ENCODE data around the gene FRAS1.

The FRAS1 gene

GRCh38 chr4:78379040-78379439 lies 321.9 kb downstream of the FRAS1 start:
- Mint-ChIP-seq H3K4me3 (no peak overlapping the region), H3K27ac (no peak overlapping the region), H3K36me3 (peaks cover 5% of the 10 kb centered on the region), H3K4me1 (no peaks in the 10 kb centered on the region), H3K9me3 (no peaks in the 10 kb centered on the region)
- no peak for ATAC-seq
- DNase-seq (ENCODE audit: low spot score in 2 of 2) = no peak

DNA sequence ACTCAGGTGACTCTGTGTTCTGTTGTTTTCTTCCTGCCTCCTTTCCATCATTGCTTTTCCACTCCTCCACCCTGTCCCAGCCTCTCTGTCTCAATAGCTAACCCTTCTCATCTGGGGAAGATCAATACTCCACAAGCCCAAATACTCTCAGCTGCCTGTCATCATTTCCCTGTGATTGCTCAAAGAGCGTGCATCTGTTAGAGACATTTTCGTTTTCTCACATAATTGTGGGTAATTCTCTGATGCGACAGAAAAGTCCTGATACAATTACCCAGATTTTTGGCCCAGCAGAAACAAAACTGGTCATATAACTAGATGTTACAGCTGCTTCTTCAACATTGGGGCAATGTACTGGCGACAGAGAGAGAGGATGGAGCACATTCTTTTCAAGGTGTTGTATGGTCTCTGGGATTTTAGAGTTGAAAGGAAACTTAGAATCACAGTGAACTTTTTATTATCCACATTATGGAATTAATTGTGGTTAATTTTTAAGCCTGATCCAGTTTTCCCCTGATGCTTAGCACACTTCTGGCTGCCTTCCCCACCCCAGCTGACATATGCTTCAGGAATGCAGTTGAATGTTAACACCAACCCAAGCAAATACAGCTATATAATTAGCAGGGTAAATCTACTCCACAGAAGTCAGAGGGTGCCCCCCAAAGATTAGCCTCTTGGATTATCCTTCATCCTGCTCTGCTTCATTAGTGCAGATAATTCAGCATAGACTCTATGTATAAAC lies 323.0 kb downstream of the FRAS1 start:
- H3K4me3 Mint-ChIP-seq = no peak overlapping the region
- DNase-seq (ENCODE audit: low spot score in 2 of 2) (no peak), ATAC-seq (no peak)
- H3K4me1 Mint-ChIP-seq = no peaks in the 10 kb centered on the region
- no peaks in the 10 kb centered on the region for H3K9me3 Mint-ChIP-seq
- H3K27ac Mint-ChIP-seq = no peak overlapping the region
- peaks cover 5% of the 10 kb centered on the region for H3K36me3 Mint-ChIP-seq

DNA sequence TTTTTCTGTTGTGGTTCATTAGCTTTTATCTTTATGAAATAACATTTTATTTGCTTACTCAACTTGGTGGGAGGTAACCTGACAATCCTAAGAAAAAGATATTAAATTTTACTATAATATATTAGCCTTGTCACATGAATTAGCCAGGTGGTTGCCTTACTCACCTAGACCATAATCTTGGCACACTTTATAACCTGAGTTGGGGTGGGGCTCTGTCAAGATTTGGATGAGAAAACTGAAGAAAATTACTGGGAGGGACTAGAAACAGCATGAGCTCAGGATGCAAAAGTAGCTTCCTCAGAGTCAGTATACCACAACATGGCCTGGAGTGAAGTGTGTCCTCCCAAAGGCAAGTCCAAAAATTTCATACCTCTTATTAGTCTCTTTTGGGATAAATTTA lies 329.6 kb downstream of the FRAS1 start:
- no peak overlapping the region for H3K4me3 Mint-ChIP-seq
- ATAC-seq (no peak), DNase-seq (ENCODE audit: low spot score in 2 of 2) (no peak)
- H3K9me3 Mint-ChIP-seq = no peaks in the 10 kb centered on the region
- no peaks in the 10 kb centered on the region for H3K4me1 Mint-ChIP-seq
- H3K36me3 Mint-ChIP-seq = no peaks in the 10 kb centered on the region
- no peak overlapping the region for H3K27ac Mint-ChIP-seq

DNA sequence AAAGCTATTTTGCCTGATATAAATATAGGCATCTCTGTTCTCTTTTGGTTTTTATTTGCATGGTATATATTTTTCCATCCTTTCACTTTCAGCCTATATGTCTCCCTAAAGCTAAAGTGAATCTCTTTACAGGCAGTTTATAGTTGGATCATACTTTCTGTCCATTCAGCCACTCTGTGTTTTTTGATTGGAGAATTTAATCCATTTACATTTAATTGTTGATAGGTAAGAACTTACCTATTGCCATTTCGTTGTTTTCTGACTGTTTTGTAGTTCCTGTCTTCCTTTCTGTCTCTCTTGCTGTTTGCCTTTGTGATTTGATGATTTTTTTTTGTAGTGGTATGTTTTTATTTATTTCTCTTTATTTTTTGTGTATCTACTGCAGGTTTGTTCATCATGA lies 338.5 kb downstream of the FRAS1 start:
- H3K4me1 Mint-ChIP-seq = no peaks in the 10 kb centered on the region
- H3K36me3 Mint-ChIP-seq = no peaks in the 10 kb centered on the region
- ATAC-seq (no peak), DNase-seq (ENCODE audit: low spot score in 2 of 2) (no peak)
- H3K9me3 Mint-ChIP-seq = peaks cover 9% of the 10 kb centered on the region
- no peak overlapping the region for H3K27ac Mint-ChIP-seq
- H3K4me3 Mint-ChIP-seq = no peak overlapping the region

- Mint-ChIP-seq H3K4me3 (no peak overlapping the region), H3K9me3 (peaks cover 9% of the 10 kb centered on the region), H3K27ac (no peak overlapping the region), H3K36me3 (no peaks in the 10 kb centered on the region), H3K4me1 (no peaks in the 10 kb centered on the region)
- no peak for ATAC-seq
- no peak for DNase-seq (ENCODE audit: low spot score in 2 of 2)
These were observed 339.6 kb downstream of the FRAS1 start for GRCh38 chr4:78396613-78397291.

DNA sequence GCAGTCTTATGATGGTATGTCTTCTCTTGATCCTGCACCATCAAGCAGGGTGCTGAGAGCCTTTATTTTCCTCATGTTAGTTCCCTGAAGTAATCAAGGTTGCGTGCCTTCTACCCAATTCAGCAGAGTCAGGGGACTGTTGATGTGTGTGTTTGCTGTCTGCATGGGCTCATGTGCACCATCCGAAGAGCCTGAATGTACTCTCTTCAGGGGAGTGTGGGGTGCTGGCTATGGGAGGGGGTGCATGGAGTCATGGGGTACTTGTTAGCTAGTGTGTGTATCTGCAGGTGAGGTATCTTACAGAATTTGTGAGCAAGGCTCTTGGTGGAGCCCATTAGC lies 340.1 kb downstream of the FRAS1 start:
- no peak for ATAC-seq
- Mint-ChIP-seq H3K4me3 (no peak overlapping the region), H3K27ac (no peak overlapping the region), H3K4me1 (no peaks in the 10 kb centered on the region), H3K36me3 (no peaks in the 10 kb centered on the region), H3K9me3 (peaks cover 9% of the 10 kb centered on the region)
- DNase-seq (ENCODE audit: low spot score in 2 of 2) = no peak

DNA sequence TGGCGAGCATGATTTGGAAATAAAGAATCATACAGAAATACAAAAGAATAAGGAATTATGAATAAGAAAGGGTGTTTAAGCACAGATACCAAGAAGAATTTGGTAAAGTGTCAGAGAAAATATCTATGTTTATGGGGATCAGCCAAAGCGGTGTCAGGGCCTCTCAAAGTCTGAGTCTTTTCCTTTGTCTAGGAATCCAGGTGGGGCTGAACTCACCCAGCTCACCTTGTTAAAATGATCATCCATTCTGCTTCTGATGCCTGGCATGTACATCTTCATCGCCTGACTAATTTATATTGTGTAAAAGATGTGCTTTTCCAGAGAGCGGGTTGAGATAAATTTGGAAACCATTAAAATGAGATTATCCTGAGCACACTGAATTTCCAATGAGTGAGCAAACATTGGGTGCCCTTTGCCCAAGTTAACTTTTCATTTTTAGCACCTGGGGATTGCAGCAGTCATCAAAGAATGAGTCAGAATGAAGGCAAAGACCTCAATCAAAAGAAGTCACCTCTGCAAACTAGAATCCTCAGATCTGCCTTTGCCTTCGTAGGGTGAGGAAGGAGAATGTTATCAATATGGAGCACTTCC lies 352.6 kb downstream of the FRAS1 start:
- no peak for ATAC-seq
- Mint-ChIP-seq H3K4me1 (no peaks in the 10 kb centered on the region), H3K4me3 (no peak overlapping the region), H3K36me3 (no peaks in the 10 kb centered on the region), H3K9me3 (no peaks in the 10 kb centered on the region), H3K27ac (no peak overlapping the region)
- DNase-seq (ENCODE audit: low spot score in 2 of 2) = no peak

DNA sequence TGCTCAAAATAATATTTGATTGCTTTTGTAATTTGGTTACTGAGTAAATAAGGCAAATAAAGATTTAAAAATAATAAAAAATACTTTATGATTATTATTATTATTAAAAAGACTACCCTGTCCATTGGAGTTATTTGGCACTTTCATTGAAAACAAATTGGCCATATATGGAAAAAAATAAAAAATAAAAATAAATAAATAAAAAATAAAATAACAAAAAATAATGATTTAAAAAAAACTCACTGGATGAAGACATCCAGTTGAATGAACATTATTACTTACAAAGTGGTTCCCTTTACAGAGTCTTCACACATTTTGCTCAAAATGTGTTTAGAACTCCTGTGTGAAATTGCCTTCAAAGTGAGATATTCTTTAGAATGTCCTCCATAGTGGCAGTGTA lies 353.1 kb downstream of the FRAS1 start:
- no peaks in the 10 kb centered on the region for H3K36me3 Mint-ChIP-seq

GRCh38 chr4:78410676-78411075 lies 353.6 kb downstream of the FRAS1 start:
- H3K27ac Mint-ChIP-seq = no peak overlapping the region
- no peak overlapping the region for H3K4me3 Mint-ChIP-seq
- H3K4me1 Mint-ChIP-seq = no peaks in the 10 kb centered on the region
- H3K36me3 Mint-ChIP-seq = no peaks in the 10 kb centered on the region
- DNase-seq (ENCODE audit: low spot score in 2 of 2) (no peak), ATAC-seq (no peak)
- H3K9me3 Mint-ChIP-seq = no peaks in the 10 kb centered on the region

More for the DNA sequence above, 353.1 kb downstream of the FRAS1 start:
- H3K9me3 Mint-ChIP-seq = no peaks in the 10 kb centered on the region
- no peaks in the 10 kb centered on the region for H3K4me1 Mint-ChIP-seq
- DNase-seq (ENCODE audit: low spot score in 2 of 2) = no peak
- H3K4me3 Mint-ChIP-seq = no peak overlapping the region
- ATAC-seq = no peak
- H3K27ac Mint-ChIP-seq = no peak overlapping the region

DNA sequence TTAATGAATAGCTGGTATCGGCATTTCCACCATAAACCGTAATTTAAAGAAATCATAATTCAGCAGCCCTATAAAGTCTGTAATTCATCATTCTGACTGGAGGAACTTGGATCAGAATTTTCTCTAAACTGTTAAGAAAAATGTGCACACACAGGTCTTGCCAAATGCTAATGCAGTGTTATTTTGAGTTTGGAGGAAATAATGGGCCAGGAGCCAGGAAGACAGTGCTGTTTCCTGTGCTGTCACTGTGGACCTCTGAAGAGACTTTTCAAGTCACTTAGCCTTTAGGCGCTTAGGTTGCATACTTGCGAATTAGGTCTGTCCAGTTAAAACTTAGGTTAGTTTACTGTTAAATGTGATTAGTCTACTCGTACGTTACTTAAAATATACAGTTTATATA lies 357.0 kb downstream of the FRAS1 start:
- Mint-ChIP-seq H3K27ac (no peak overlapping the region), H3K4me1 (no peaks in the 10 kb centered on the region), H3K4me3 (no peak overlapping the region), H3K9me3 (no peaks in the 10 kb centered on the region), H3K36me3 (no peaks in the 10 kb centered on the region)
- ATAC-seq (no peak), DNase-seq (ENCODE audit: low spot score in 2 of 2) (no peak)

- Mint-ChIP-seq H3K36me3 (no peaks in the 10 kb centered on the region), H3K9me3 (no peaks in the 10 kb centered on the region), H3K4me1 (no peaks in the 10 kb centered on the region), H3K4me3 (no peak overlapping the region), H3K27ac (no peak overlapping the region)
- DNase-seq (ENCODE audit: low spot score in 2 of 2) = no peak
- no peak for ATAC-seq
These were observed 360.5 kb downstream of the FRAS1 start for GRCh38 chr4:78417603-78418002.

DNA sequence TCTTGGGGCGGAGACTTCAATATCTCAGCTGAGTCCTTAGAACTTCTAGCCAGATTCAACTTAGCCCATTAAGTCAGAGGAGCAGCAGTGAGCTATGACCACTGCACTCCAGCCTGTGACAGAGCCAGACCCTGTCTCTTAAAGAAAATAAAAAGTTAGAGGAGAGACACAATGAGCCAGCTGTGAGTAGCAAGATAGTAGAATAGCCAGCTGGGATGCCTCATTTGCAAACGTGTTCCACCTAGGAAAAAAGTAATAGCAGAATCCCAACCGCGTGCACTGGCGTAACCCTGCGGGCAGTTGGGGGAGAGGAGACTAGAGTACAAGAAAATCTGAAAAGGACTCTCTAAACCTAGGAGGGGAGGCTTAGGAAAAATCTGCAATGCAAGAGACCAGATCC lies 361.3 kb downstream of the FRAS1 start:
- Mint-ChIP-seq H3K36me3 (no peaks in the 10 kb centered on the region), H3K4me1 (no peaks in the 10 kb centered on the region), H3K27ac (no peak overlapping the region), H3K4me3 (no peak overlapping the region), H3K9me3 (no peaks in the 10 kb centered on the region)
- no peak for DNase-seq (ENCODE audit: low spot score in 2 of 2)
- no peak for ATAC-seq

DNA sequence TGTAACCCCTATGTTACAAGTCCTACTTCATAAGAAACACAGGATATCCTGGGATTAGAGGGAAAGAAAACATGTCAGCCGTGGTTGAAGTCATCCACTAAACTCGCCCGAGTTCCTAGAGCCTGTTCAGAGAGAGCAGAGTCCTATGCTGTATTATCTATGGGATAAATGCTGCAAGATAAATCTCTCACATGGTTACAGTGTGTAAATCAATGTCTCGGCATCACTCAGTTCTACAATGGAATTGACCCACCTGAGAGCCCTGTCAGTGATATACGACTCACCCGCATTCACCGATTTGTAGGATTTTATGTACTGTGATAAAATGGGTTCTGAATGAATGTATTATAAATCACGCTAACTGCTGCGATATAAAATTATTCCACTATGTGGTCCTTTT lies 366.7 kb downstream of the FRAS1 start:
- Mint-ChIP-seq H3K9me3 (no peaks in the 10 kb centered on the region), H3K4me1 (no peaks in the 10 kb centered on the region), H3K4me3 (no peak overlapping the region), H3K36me3 (no peaks in the 10 kb centered on the region), H3K27ac (no peak overlapping the region)
- DNase-seq (ENCODE audit: low spot score in 2 of 2) = no peak
- no peak for ATAC-seq

DNA sequence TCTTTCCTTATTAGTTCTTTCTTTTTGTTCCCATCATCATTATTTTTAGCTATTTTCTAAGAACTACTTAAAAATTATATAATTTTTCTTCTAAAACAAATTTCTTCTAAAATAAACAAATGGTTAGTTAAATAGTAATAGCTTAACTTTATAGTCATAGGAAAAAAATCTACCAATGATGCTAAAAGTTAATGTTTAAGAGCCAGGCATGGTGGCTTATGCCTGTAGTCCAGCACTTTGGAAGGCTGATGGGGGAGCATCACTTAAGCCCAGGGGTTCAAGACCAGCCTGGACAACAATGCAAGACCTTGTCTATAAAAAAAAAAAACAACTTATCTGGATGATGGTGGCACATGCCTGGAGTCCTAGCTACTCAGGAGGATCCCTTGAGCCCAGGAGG lies 367.3 kb downstream of the FRAS1 start:
- H3K4me3 Mint-ChIP-seq = no peak overlapping the region
- no peaks in the 10 kb centered on the region for H3K4me1 Mint-ChIP-seq
- no peaks in the 10 kb centered on the region for H3K9me3 Mint-ChIP-seq
- DNase-seq (ENCODE audit: low spot score in 2 of 2) (no peak), ATAC-seq (no peak)
- H3K36me3 Mint-ChIP-seq = no peaks in the 10 kb centered on the region
- H3K27ac Mint-ChIP-seq = no peak overlapping the region

GRCh38 chr4:78426972-78427371 lies 369.8 kb downstream of the FRAS1 start:
- no peaks in the 10 kb centered on the region for H3K4me1 Mint-ChIP-seq
- ATAC-seq = no peak

DNA sequence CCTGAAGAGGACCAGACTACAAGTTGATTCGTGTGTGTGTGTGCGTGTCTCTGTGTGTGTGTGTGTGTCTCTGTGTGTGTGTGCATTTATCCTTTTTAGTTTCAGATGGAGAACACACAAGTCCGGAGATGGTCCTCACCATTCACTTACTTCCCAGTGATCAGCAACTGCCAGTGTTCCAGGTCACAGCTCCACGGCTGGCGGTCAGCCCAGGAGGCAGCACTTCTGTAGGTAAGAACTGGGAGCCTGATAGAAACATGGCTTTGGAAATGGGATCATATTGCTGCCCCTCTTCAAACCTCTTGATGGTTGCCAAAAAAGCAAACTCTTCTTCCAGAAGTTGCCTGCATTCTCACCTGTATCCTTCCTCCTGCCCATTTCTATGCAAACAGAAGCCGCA lies 371.9 kb downstream of the FRAS1 start:
- Mint-ChIP-seq H3K4me1 (no peaks in the 10 kb centered on the region), H3K4me3 (no peak overlapping the region), H3K27ac (no peak overlapping the region), H3K9me3 (no peaks in the 10 kb centered on the region), H3K36me3 (no peaks in the 10 kb centered on the region)
- DNase-seq (ENCODE audit: low spot score in 2 of 2) (no peak), ATAC-seq (no peak)

More at GRCh38 chr4:78426972-78427371, 369.8 kb downstream of the FRAS1 start:
- H3K4me3 Mint-ChIP-seq = no peak overlapping the region
- no peaks in the 10 kb centered on the region for H3K9me3 Mint-ChIP-seq
- no peaks in the 10 kb centered on the region for H3K36me3 Mint-ChIP-seq
- no peak for DNase-seq (ENCODE audit: low spot score in 2 of 2)
- H3K27ac Mint-ChIP-seq = no peak overlapping the region

All from stimulated activated effector memory CD8-positive, alpha-beta T cell treated with anti-CD3 and anti-CD28 coated beads, Interleukin-12 subunit alpha, Interleukin-12 subunit beta, amount 100 ng/mL, for 72 hours (primary cell).